Mesenteric fat pad (tissue), 1 donor: ENCODE data around the gene TMEM141. TPM values are rescaled to one million over a fixed set of nuclear protein-coding genes. Genes with fewer than 3 reads are reported as not detected.
"Not testable (repeated sequence)": the region's sequence is repeated elsewhere in the genome, so short reads cannot be mapped to it uniquely, and the experiment has no call there.

Experiments used
- DNase-seq: peaks from one replicate; pipeline ENCODE4 v3.0.0-alpha.2; 2020; ENCODE audit warnings: low spot score
- total RNA-seq: library from RNA; stranded (reverse); fragmentation: NEBNext Ultra II Directional; extraction: Animal tissue kit (Norgen Biotek cat#: 25700); gene quantifications from one replicate; pipeline ENCODE4 v1.2.1, GENCODE V29; 2021
- donor health status: DM: yes; HTN: yes; CAD: no.

Gene TMEM141
- total RNA-seq, 1 donor from 2014 or later: 33.0 TPM

- DNase-seq: no peak
Observed at GRCh38 chr9:136773386-136774044, 17.6 kb upstream of the TMEM141 start.

GRCh38 chr9:136774416-136775045, 16.6 kb upstream of the TMEM141 start:
- no peak for DNase-seq

- no peak for DNase-seq
Observed at GRCh38 chr9:136775191-136775590, 16.0 kb upstream of the TMEM141 start.

GRCh38 chr9:136776947-136777346, 14.2 kb upstream of the TMEM141 start:
- no peak for DNase-seq

GRCh38 chr9:136777359-136777758, 13.8 kb upstream of the TMEM141 start:
- no peak for DNase-seq

- DNase-seq: no peak
Observed at GRCh38 chr9:136779808-136780207, 11.3 kb upstream of the TMEM141 start.

GRCh38 chr9:136782452-136782851, 8.7 kb upstream of the TMEM141 start:
- no peak for DNase-seq

- DNase-seq: no peak
Observed at GRCh38 chr9:136784249-136784996, 6.7 kb upstream of the TMEM141 start.

- no peak for DNase-seq
Observed at GRCh38 chr9:136784997-136785361, 6.2 kb upstream of the TMEM141 start.

- DNase-seq: not testable (repeated sequence)
Observed at GRCh38 chr9:136785565-136786355, 5.4 kb upstream of the TMEM141 start.

GRCh38 chr9:136786451-136786850, 4.7 kb upstream of the TMEM141 start:
- DNase-seq: no peak

GRCh38 chr9:136786983-136787382, 4.2 kb upstream of the TMEM141 start:
- not testable (repeated sequence) for DNase-seq

- DNase-seq: no peak
Observed at GRCh38 chr9:136787690-136788400, 3.3 kb upstream of the TMEM141 start.

- DNase-seq: not testable (repeated sequence)
Observed at GRCh38 chr9:136788644-136789522, 2.3 kb upstream of the TMEM141 start.

GRCh38 chr9:136789523-136789937, 1.6 kb upstream of the TMEM141 start:
- no peak for DNase-seq

GRCh38 chr9:136791516-136792276, 552 bp downstream of the TMEM141 start:
- DNase-seq: no peak

GRCh38 chr9:136792321-136793085, 1.4 kb downstream of the TMEM141 start:
- DNase-seq: no peak
